Measurements from ENCODE around the gene KTI12.
"Not testable (repeated sequence)": the region's sequence is repeated elsewhere in the genome, so short reads cannot be mapped to it uniquely, and the experiment has no call there.

DNA sequence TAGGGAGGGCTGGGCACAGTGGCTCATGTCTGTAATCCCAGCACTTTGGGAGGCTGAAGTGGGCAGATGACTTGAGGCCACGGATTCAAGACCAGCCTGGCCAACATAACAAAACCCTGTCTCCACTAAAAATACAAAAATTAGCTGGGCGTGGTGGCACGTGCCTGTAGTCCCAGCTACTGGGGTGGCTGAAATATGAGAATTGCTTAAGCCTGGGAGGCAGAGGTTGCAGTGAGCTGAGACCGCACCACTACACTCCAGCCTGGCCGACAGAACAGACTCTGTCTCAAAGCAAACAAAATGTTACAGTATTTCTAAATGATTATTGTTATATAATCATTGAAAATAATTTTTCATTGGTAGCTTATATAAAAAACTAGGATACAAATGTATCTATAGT lies 4.8 kb downstream of the KTI12 start:
- not testable (repeated sequence) for TF ChIP-seq SP1 (IDR thresholded peaks at IDR 0.05); ZNF384 (IDR thresholded peaks at IDR 0.05); HDGF (IDR thresholded peaks at IDR 0.05; ENCODE audit: borderline replicate concordance)

Data from HEK293T (cell line).